Activated T-helper 17 cell treated with anti-CD3 and anti-CD28 coated beads, Interleukin-2, amount 50 U/mL, for 72 hours (primary cell): ENCODE results near the gene LIFR. TPM values are rescaled to one million over a fixed set of nuclear protein-coding genes. Genes with fewer than 3 reads are reported as not detected.

Experiments used
- ATAC-seq: fragments of 150-1000 bp; cut with Tn5 transposase; replicated peaks from 2 replicates; pipeline ENCODE4 v1.10.0; 2021; ENCODE audit warnings: mild to moderate bottlenecking, moderate library complexity
- H3K27ac Mint-ChIP-seq: one replicate; pipeline ENCODE4 v1.8.0; 2022; ENCODE audit warnings: mixed read lengths
- H3K27me3 Mint-ChIP-seq: one replicate; pipeline ENCODE4 v1.8.0; 2022; ENCODE audit warnings: mixed read lengths
- H3K36me3 Mint-ChIP-seq: one replicate; pipeline ENCODE4 v1.8.0; 2022; ENCODE audit warnings: low read depth, mild to moderate bottlenecking, mixed read lengths
- H3K4me1 Mint-ChIP-seq: one replicate; pipeline ENCODE4 v1.8.0; 2022; ENCODE audit warnings: mixed read lengths
- H3K4me3 Mint-ChIP-seq: one replicate; pipeline ENCODE4 v1.8.0; 2022; ENCODE audit warnings: mild to moderate bottlenecking, mixed read lengths
- H3K9me3 Mint-ChIP-seq: one replicate; pipeline ENCODE4 v1.8.0; 2022; ENCODE audit warnings: mixed read lengths
- total RNA-seq, 2 donors: library from RNA; stranded (reverse); gene quantifications; one replicate each; pipeline ENCODE4 v1.2.3, GENCODE V29; 2022

Gene LIFR
- total RNA-seq, 2 donors from 2014 or later, result 0.16 to 0.35 TPM

DNA sequence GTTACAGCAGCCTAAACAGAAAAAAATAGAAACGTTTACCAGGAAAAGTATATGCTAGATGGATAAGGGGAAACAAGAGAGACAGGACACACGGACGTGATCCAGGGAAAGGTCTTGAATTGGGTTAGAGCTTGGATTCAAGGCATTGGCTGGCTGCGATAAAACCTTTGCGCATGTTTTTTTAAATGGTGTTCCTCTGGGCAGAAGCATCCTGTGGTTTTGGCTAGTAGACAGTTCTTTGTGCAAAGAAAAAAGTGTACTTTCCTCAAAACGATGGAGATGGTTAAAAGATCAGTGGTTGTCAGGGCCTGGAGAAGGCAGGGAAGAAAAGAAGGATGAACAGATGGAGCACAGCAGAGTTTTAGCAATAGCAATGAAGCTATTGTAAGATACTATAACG, 37.5 kb upstream of the LIFR start:
- Mint-ChIP-seq H3K36me3 (no peaks in the 10 kb centered on the region), H3K9me3 (no peaks in the 10 kb centered on the region), H3K4me1 (no peaks in the 10 kb centered on the region), H3K4me3 (no peak overlapping the region), H3K27me3 (peaks cover 9% of the 10 kb centered on the region), H3K27ac (no peak overlapping the region)
- ATAC-seq, result no peak

DNA sequence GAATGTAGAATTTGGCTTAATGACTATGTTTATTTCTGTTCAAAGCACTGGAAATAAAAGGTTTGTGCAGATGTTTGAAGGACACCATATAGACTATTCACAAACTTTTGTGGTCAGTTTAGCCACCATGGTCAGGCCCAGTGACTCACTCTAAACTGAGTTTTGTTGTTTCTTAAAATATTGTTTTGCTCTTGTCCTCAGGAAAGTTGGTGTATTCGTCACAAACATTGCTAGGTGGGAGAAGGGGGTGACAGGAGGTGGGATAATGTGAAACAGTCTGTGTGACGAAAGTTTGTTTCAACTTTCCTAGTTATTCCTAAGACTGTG, 35.0 kb upstream of the LIFR start:
- H3K4me1 Mint-ChIP-seq, result no peaks in the 10 kb centered on the region
- ATAC-seq, result no peak
- H3K4me3 Mint-ChIP-seq, result no peak overlapping the region
- H3K36me3 Mint-ChIP-seq, result no peaks in the 10 kb centered on the region
- peaks cover 3% of the 10 kb centered on the region for H3K27me3 Mint-ChIP-seq
- no peaks in the 10 kb centered on the region for H3K9me3 Mint-ChIP-seq
- no peak overlapping the region for H3K27ac Mint-ChIP-seq

DNA sequence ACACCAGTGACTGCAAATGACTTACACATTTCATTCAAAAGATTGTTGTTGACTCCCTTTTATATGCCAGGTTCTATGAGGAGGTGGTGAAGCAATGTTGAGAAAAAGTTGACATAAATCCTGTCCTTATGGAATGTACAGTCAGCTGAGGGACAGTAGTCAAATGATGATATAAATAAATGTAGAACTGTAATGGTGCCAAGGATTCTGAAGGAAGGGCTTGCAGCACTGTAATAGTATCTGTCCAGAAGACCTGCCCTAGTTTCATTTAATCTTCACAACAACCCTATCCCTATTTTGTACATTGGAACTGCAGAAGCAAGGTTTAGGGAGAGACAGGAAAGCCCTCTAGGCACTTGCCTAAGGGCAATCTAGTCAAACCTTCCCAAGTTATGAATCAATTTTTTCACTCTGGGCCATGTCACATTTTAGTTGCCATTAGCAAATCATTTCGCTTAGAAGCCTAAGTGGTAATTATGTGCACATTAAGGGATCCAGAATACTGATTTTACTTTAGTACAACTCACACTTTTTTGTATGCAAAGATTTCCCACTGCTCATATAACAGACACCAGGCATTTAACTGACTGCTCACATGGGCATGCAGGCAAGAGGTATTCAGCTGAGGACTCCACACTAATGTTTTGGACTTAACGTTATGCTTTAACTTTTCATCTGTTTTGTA, 34.5 kb upstream of the LIFR start:
- ATAC-seq, result no peak

DNA sequence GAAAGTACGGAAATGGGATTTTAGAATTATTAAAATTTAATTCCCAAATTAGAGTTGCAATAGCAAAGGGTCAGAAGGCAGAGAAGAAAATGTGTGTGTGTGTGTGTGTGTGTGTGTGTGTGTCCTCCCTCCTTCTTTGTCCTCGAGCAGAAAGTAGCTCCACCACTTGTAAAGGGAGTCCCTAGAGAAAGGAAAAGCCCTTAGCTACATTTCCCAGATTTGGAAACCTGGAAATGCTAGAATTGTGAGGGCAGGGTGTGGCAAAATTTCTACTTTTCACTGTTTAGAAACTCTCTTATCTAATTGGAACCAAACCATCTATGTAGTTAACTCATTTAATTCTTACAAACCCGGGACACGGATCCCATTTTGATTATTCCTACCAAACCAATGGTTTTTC, 33.2 kb upstream of the LIFR start:
- H3K4me3 Mint-ChIP-seq, result no peak overlapping the region
- no peak for ATAC-seq
- peaks cover 4% of the 10 kb centered on the region for H3K27me3 Mint-ChIP-seq
- no peaks in the 10 kb centered on the region for H3K9me3 Mint-ChIP-seq
- H3K4me1 Mint-ChIP-seq, result no peaks in the 10 kb centered on the region
- no peak overlapping the region for H3K27ac Mint-ChIP-seq
- H3K36me3 Mint-ChIP-seq, result no peaks in the 10 kb centered on the region

More for the DNA sequence above, 34.5 kb upstream of the LIFR start:
- H3K4me1 Mint-ChIP-seq, result no peaks in the 10 kb centered on the region
- no peaks in the 10 kb centered on the region for H3K9me3 Mint-ChIP-seq
- peaks cover 3% of the 10 kb centered on the region for H3K27me3 Mint-ChIP-seq
- H3K36me3 Mint-ChIP-seq, result no peaks in the 10 kb centered on the region
- H3K4me3 Mint-ChIP-seq, result no peak overlapping the region
- H3K27ac Mint-ChIP-seq, result no peak overlapping the region

DNA sequence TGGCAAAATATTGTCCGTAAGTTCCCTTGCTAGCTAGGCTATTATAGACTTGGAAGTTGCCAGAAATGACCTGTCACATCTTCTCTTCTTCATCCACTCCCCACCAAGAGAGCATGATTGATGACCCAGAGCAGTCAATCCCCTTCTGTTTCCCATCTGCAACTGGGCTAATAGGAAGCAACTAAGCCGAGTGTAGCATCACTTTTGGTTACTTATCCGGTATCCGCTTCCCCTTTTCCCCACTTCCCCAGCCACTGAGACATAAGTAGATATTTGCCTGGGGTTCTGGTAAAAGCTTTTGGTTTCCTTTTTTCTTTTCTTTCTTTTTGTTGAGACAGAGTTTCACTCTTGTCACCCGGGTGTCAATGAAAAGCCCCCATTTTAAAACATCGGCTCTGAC, 29.4 kb upstream of the LIFR start:
- Mint-ChIP-seq H3K36me3 (no peaks in the 10 kb centered on the region), H3K9me3 (no peaks in the 10 kb centered on the region), H3K4me3 (no peak overlapping the region), H3K27ac (no peak overlapping the region), H3K27me3 (peaks cover 22% of the 10 kb centered on the region), H3K4me1 (peaks cover 5% of the 10 kb centered on the region)
- no peak for ATAC-seq

DNA sequence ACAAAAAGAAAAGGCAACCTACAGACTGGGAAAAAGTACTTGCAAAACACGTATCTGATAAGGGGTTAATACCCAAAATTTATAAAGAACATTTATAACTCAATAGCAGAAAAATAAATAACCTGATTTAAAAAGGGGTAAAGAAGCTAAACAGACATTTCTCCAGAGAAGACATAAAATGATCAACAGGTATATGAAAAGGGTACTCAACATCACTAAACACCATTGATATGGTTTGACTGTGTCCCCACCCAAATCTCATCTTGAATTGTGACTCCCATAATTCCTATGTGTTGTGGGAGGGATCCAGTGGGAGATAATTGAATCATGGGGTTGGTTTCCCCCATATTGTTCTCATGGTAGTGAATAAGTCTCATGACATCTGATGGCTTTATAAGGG, 27.1 kb upstream of the LIFR start:
- H3K27me3 Mint-ChIP-seq, result peaks cover 29% of the 10 kb centered on the region
- peaks cover 5% of the 10 kb centered on the region for H3K4me1 Mint-ChIP-seq
- no peak overlapping the region for H3K4me3 Mint-ChIP-seq
- no peak for ATAC-seq
- no peak overlapping the region for H3K27ac Mint-ChIP-seq
- H3K36me3 Mint-ChIP-seq, result no peaks in the 10 kb centered on the region
- no peaks in the 10 kb centered on the region for H3K9me3 Mint-ChIP-seq

DNA sequence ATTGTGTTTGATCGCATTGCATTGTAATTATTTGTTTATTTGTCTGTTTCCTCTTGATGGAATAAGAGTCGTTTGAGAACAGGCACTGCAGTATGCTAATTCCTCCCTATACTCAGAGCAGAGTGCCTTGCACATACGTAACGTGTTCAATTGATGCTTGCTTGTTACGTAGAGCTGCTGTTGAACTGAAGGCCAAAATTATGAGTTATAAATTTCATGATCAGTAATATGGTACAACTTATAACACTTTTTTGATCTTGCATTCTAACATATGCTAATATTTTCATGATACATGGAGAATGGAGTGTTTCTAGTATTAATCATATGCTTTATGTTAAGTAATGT, 26.5 kb upstream of the LIFR start:
- H3K27me3 Mint-ChIP-seq, result peaks cover 29% of the 10 kb centered on the region
- no peak overlapping the region for H3K27ac Mint-ChIP-seq
- no peaks in the 10 kb centered on the region for H3K9me3 Mint-ChIP-seq
- no peak overlapping the region for H3K4me3 Mint-ChIP-seq
- H3K4me1 Mint-ChIP-seq, result peaks cover 5% of the 10 kb centered on the region
- no peak for ATAC-seq
- H3K36me3 Mint-ChIP-seq, result no peaks in the 10 kb centered on the region

DNA sequence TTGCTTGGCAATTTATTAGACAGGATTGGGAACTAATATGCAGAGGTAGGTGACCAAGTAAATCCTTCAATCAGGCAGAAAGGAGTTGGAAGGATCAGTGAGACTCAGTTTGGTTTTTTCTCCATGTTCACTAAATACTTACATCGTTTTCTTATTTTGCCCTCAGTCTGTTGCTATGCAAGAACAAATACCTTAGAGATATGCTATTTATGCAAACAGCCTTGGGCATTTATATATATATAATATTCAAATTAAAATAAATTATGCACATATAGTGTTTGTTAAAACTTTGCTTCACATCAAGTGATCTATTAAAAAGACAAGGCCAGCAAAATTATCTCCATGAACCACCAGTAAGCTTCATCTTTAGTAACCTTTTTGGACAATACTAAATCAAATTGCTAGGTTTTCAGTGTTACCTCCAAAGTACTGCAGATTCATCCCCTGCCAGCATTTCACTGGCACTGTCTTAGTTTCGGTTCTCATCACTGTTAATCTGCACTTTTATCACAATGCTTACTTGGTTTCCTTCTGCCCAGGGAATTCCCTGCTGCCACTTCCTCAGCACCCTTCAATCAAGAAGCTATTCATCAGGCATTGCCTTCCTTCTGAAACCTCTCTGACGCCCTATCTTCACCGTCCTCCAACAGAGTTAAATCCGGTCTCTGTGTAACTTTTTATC, 26.0 kb upstream of the LIFR start:
- Mint-ChIP-seq H3K36me3 (no peaks in the 10 kb centered on the region), H3K27ac (no peak overlapping the region), H3K4me3 (no peak overlapping the region), H3K27me3 (peaks cover 29% of the 10 kb centered on the region), H3K4me1 (peaks cover 5% of the 10 kb centered on the region), H3K9me3 (no peaks in the 10 kb centered on the region)
- no peak for ATAC-seq

DNA sequence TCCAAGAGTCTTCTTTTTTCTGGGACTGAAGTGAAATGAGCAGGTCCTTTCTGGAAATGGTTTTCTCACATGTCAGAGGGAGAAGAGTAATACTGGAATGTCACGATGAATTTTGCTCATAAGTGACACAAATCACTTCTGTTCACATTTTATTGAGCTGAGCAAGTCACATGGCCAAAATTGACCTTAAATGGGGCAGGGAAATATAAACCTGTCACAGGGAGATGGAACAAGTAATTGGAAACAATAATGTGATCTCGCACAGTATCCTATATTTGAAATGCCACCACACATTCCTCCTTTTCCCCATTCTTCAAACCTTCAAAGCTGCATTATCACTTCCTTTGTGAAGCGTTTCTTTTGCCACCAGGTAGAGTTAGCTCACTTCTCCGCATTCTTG, 25.2 kb upstream of the LIFR start:
- Mint-ChIP-seq H3K4me3 (no peak overlapping the region), H3K36me3 (no peaks in the 10 kb centered on the region), H3K27me3 (peaks cover 30% of the 10 kb centered on the region), H3K4me1 (peaks cover 5% of the 10 kb centered on the region), H3K9me3 (no peaks in the 10 kb centered on the region), H3K27ac (no peak overlapping the region)
- no peak for ATAC-seq

DNA sequence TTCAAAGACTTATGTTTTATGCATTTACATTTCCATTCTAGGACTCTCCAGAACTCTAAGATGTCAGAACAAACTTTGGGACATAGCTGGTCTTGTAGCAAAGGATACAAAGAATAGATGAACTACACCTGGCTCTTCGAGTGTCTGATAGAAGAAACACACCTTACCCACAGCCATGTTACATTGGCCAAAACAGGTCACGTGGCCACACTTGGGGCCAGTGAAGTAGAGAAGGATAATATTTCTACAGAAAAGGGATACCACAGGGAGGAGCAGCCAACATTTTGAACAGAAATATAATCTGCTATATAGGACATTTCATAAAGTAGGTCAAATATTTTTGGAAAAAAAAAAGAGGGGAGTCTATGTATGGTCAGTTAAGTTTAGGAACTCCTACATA, 22.7 kb upstream of the LIFR start:
- no peak overlapping the region for H3K4me3 Mint-ChIP-seq
- no peak for ATAC-seq
- peaks cover 34% of the 10 kb centered on the region for H3K27me3 Mint-ChIP-seq
- H3K4me1 Mint-ChIP-seq, result peaks cover 5% of the 10 kb centered on the region
- H3K36me3 Mint-ChIP-seq, result no peaks in the 10 kb centered on the region
- no peaks in the 10 kb centered on the region for H3K9me3 Mint-ChIP-seq
- H3K27ac Mint-ChIP-seq, result no peak overlapping the region

DNA sequence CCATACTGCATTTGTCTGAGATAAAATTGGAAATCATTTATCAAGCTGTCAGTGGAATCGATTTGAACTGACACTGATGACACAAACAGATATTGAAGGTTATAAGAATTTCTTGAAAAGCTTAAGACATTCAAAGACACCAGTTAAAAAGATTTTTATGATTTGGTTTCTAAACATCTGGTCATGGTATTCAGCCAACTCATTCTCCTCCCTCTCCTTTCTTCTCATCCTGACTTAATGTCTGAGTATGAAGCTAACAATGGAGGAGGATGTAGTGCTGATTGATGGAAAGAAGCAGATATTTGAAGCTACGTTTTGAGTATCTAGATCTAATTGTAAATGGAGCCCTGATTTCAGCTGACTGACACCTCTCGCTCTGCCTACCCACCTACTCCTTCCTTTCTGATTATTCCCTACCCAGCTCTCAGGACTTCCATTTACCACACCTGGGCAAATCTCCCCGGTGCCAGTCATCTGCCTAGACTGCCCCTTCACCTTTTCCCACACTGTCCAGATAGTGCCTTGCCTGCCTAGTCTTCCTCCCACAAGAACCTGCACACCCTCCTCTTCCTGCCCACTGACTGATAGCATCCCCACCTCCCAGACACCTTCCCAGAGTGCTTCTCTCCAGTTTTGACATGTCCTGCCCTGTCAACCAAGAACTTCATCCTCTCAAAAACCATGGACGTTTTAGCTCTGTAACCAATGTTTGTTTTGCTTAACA, 20.7 kb upstream of the LIFR start:
- H3K9me3 Mint-ChIP-seq, result no peaks in the 10 kb centered on the region
- no peak for ATAC-seq
- H3K27me3 Mint-ChIP-seq, result peaks cover 31% of the 10 kb centered on the region
- no peak overlapping the region for H3K4me3 Mint-ChIP-seq
- no peak overlapping the region for H3K27ac Mint-ChIP-seq
- H3K36me3 Mint-ChIP-seq, result no peaks in the 10 kb centered on the region
- H3K4me1 Mint-ChIP-seq, result no peaks in the 10 kb centered on the region

DNA sequence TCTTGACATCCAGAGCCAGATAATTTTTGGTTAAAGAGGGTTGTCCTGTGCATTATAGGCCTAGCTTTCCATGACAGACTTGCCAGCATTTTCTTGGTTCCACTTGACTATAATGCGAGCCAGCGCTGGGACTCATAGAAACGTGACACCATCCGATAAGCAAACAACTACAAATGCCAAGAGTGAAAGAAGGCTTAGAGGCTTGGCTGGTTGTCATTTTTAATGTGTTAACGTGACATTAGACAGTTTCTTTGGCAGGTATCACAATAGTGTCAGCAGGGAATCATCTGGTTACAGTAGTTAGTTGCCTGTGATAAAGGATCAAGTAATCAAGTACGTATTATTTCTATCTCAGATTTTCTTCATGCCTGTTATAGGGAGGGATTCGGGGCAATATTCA, 20.0 kb upstream of the LIFR start:
- Mint-ChIP-seq H3K36me3 (no peaks in the 10 kb centered on the region), H3K4me3 (no peak overlapping the region), H3K9me3 (no peaks in the 10 kb centered on the region), H3K27ac (no peak overlapping the region), H3K27me3 (peaks cover 26% of the 10 kb centered on the region), H3K4me1 (no peaks in the 10 kb centered on the region)
- ATAC-seq, result no peak

DNA sequence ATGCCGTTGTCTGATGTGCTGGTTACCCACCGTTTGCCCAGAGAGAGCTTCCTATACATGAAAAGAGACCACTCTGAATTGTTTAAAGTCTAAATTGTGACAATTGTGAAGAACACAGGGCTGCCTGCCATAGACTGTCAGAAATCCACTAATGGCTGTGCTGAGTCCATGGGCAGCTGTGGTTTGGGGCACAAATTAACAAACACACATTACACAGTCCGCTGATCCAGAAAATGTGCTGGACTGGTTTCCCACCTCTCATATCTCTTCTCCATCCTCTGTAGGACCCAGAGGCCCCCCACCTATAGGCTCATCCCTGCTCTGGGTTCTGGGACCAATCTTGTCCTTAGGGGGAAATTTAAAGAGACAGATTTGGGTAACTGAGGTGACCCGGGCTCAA, 19.0 kb upstream of the LIFR start:
- no peak overlapping the region for H3K4me3 Mint-ChIP-seq
- no peak overlapping the region for H3K27ac Mint-ChIP-seq
- no peak for ATAC-seq
- H3K27me3 Mint-ChIP-seq, result peaks cover 16% of the 10 kb centered on the region
- no peaks in the 10 kb centered on the region for H3K9me3 Mint-ChIP-seq
- H3K4me1 Mint-ChIP-seq, result no peaks in the 10 kb centered on the region
- H3K36me3 Mint-ChIP-seq, result no peaks in the 10 kb centered on the region

DNA sequence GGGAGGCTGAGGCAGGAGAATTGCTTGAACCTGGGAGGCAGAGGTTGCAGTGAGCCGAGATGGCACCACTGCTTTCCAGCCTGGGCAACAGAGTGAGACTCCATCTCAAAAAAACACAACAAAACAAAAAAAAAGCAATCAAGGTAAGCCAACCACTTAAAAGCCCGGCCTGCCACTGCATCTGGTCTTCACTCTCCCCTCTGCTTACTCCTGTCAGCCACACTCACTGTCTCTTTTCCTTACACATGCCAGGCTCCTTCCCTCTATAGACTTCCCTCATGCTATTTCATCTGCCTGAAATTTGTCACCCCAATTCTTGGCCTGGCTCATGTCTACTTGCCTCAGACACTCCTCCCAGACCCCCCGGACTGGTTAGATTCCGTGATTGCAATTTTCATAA, 17.6 kb upstream of the LIFR start:
- Mint-ChIP-seq H3K4me3 (no peak overlapping the region), H3K9me3 (no peaks in the 10 kb centered on the region), H3K27ac (no peak overlapping the region), H3K36me3 (no peaks in the 10 kb centered on the region), H3K27me3 (peaks cover 15% of the 10 kb centered on the region), H3K4me1 (no peaks in the 10 kb centered on the region)
- ATAC-seq, result no peak

DNA sequence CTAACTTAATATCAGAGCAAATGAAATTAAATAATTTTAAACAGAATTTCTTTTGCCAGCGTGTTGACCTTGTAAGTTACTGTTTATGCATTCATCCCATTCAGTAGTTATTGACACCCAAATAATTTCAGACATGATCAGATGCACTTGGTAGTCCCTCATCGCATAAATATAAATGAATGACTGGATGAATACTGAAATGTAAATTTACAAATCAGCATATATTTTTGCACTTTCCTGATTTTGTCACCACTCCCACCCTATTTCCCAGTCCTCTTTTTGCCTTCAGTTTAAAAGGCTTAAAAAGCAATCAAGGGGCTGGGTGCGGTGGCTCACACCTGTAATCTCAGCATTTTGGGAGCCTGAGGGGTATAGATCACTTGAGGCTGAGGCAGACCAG, 17.1 kb upstream of the LIFR start:
- ATAC-seq, result no peak
- Mint-ChIP-seq H3K4me1 (no peaks in the 10 kb centered on the region), H3K27ac (no peak overlapping the region), H3K27me3 (peaks cover 15% of the 10 kb centered on the region), H3K9me3 (no peaks in the 10 kb centered on the region), H3K4me3 (no peak overlapping the region), H3K36me3 (no peaks in the 10 kb centered on the region)
